ENCODE measurements around the gene CD226.

DNA sequence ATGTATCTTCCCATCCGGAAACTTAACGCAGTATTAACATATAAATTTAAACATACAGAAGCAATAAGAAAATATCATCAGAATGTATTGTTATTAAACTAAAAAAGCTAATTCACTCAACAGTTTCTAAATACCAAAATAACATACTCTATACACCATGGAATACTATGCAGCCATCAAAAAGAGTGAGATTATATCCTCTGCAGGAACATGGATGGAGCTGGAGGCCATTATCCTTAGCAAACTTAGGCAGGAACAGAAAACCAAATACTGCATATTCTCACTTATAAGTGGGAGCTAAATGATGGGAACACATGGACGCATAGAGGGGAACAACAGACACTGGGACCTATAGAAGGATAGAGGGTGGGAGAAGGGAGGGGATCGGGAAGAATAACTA, 127.1 kb downstream of the CD226 start:
- TF ChIP-seq, protein P1, sequence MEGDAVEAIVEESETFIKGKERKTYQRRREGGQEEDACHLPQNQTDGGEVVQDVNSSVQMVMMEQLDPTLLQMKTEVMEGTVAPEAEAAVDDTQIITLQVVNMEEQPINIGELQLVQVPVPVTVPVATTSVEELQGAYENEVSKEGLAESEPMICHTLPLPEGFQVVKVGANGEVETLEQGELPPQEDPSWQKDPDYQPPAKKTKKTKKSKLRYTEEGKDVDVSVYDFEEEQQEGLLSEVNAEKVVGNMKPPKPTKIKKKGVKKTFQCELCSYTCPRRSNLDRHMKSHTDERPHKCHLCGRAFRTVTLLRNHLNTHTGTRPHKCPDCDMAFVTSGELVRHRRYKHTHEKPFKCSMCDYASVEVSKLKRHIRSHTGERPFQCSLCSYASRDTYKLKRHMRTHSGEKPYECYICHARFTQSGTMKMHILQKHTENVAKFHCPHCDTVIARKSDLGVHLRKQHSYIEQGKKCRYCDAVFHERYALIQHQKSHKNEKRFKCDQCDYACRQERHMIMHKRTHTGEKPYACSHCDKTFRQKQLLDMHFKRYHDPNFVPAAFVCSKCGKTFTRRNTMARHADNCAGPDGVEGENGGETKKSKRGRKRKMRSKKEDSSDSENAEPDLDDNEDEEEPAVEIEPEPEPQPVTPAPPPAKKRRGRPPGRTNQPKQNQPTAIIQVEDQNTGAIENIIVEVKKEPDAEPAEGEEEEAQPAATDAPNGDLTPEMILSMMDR (IDR thresholded peaks at IDR 0.05; ENCODE audit: low read depth, low read length), result no peak
- TF ChIP-seq EZH2phosphoT487 (IDR thresholded peaks at IDR 0.05; ENCODE audit: low read depth), result no peak

All from OCI-LY3 (cell line).